Esophagus squamous epithelium (tissue), 4 donors: ENCODE measurements around the gene AKNA.

ENCODE experiments used
- CTCF ChIP-seq, 6 experiments: fragments of 450-650 bp in 4 of 6; fragments of 200-600 bp in 2 of 6; sonication (generic) in 2 of 6; IDR thresholded peaks; one replicate each; pipeline ENCODE4 v1.5.1; 2016 to 2019; ENCODE audit warnings: antibody characterized with exemption in 6 of 6, mild to moderate bottlenecking in 4 of 6, moderate library complexity in 4 of 6
- POLR2A ChIP-seq, 4 donors: fragments of 450-650 bp; IDR thresholded peaks; one replicate each; pipeline ENCODE4 v1.6.1; 2017; ENCODE audit warnings: antibody characterized with exemption in 4 of 4, mild to moderate bottlenecking in 4 of 4, moderate library complexity in 3 of 4

GRCh38 chr9:114302727-114303126 lies 85.1 kb downstream of the AKNA start:
- TF ChIP-seq POLR2A (IDR thresholded peaks at IDR 0.05), result no peak
- no peak for TF ChIP-seq CTCF (IDR thresholded peaks at IDR 0.05)
